ENCODE data around the gene DKK3. TPM values are rescaled to one million over a fixed set of nuclear protein-coding genes. Genes with fewer than 3 reads are reported as not detected.

Gene DKK3
- total RNA-seq, 1 donor = 72.4 TPM

GRCh38 chr11:12050470-12051286, 42.3 kb upstream of the DKK3 start:
- Histone ChIP-seq H3K27me3 (ENCODE audit: insufficient read depth, low read length) (no peaks in the 10 kb centered on the region), H3K36me3 (ENCODE audit: insufficient read depth, low read length) (no peaks in the 10 kb centered on the region), H3K79me2 (ENCODE audit: insufficient read depth, low read length) (no peaks in the 10 kb centered on the region), H2AFZ (ENCODE audit: low read length) (peak overlapping the region; percentile 18), H3K4me3 (ENCODE audit: insufficient read depth, low read length) (no peak overlapping the region), H3K4me1 (ENCODE audit: insufficient read depth, low read length) (peaks cover 37% of the 10 kb centered on the region), H3K27ac (ENCODE audit: low read depth, low read length) (peak overlapping the region; percentile 69), H3K4me2 (ENCODE audit: insufficient read depth, low read length) (no peak overlapping the region), H3K9me3 (ENCODE audit: low read depth, low read length) (no peaks in the 10 kb centered on the region), H4K20me1 (ENCODE audit: insufficient read depth, low read length) (no peaks in the 10 kb centered on the region)
- DNase-seq (ENCODE audit: insufficient read length, low spot score, missing footprints) = no peak
- no peak for TF ChIP-seq CTCF (IDR thresholded peaks at IDR 0.05; ENCODE audit: extremely low read depth, low read depth, low read length)

GRCh38 chr11:12048936-12049790, 40.7 kb upstream of the DKK3 start:
- Histone ChIP-seq H3K27me3 (ENCODE audit: insufficient read depth, low read length) (no peaks in the 10 kb centered on the region), H3K79me2 (ENCODE audit: insufficient read depth, low read length) (no peaks in the 10 kb centered on the region), H3K4me1 (ENCODE audit: insufficient read depth, low read length) (peaks cover 46% of the 10 kb centered on the region), H3K4me2 (ENCODE audit: insufficient read depth, low read length) (no peak overlapping the region), H3K36me3 (ENCODE audit: insufficient read depth, low read length) (no peaks in the 10 kb centered on the region), H3K4me3 (ENCODE audit: insufficient read depth, low read length) (no peak overlapping the region), H3K27ac (ENCODE audit: low read depth, low read length) (peak overlapping the region; percentile 35), H4K20me1 (ENCODE audit: insufficient read depth, low read length) (no peaks in the 10 kb centered on the region), H2AFZ (ENCODE audit: low read length) (no peak overlapping the region), H3K9me3 (ENCODE audit: low read depth, low read length) (no peaks in the 10 kb centered on the region)
- DNase-seq (ENCODE audit: insufficient read length, low spot score, missing footprints) = no peak
- no peak for TF ChIP-seq CTCF (IDR thresholded peaks at IDR 0.05; ENCODE audit: extremely low read depth, low read depth, low read length)

DNA sequence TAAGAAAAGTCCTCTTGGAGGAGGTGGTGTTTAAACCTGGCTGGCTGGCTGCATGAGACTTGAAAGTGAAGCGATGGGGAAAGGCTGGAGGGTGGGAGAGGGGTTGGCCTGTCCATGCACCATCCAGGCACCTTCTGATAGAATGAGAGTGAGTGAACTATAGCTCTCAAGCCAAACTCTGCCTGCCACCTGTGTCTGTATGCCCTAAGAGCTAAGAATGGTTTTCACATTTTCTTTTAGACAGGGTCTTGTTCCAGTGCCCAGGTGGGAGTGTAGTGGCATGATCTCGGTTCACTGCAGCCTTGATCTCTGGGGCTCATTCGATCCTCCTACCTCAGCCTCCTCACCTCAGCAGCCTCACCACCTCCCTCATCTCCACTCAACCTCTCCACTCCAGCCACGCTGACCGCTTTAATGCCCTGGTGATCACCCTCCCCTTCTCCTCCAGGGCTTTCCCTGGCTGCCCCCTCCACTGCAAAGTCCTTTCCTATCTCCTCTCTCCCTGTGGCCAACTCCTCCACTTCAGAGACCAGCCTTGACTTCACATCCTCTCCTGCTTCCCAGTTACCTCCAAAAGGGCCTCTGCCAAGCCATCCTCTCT, 38.3 kb upstream of the DKK3 start:
- Histone ChIP-seq H3K27ac (ENCODE audit: low read depth, low read length) (peak overlapping the region; percentile 62), H3K27me3 (ENCODE audit: insufficient read depth, low read length) (no peaks in the 10 kb centered on the region), H3K4me3 (ENCODE audit: insufficient read depth, low read length) (no peak overlapping the region), H3K4me1 (ENCODE audit: insufficient read depth, low read length) (peaks cover 62% of the 10 kb centered on the region), H4K20me1 (ENCODE audit: insufficient read depth, low read length) (no peaks in the 10 kb centered on the region), H3K79me2 (ENCODE audit: insufficient read depth, low read length) (no peaks in the 10 kb centered on the region), H3K4me2 (ENCODE audit: insufficient read depth, low read length) (no peak overlapping the region), H2AFZ (ENCODE audit: low read length) (peak overlapping the region; percentile 48), H3K36me3 (ENCODE audit: insufficient read depth, low read length) (no peaks in the 10 kb centered on the region), H3K9me3 (ENCODE audit: low read depth, low read length) (no peaks in the 10 kb centered on the region)
- DNase-seq (ENCODE audit: insufficient read length, low spot score, missing footprints) = no peak
- no peak for TF ChIP-seq CTCF (IDR thresholded peaks at IDR 0.05; ENCODE audit: extremely low read depth, low read depth, low read length)

Data from osteoblast (primary cell).